ENCODE data around the gene CUTC. TPM values are rescaled to one million over a fixed set of nuclear protein-coding genes. Genes with fewer than 3 reads are reported as not detected.
"Not testable (repeated sequence)": the region's sequence is repeated elsewhere in the genome, so short reads cannot be mapped to it uniquely, and the experiment has no call there.

CUTC gene, protein sequence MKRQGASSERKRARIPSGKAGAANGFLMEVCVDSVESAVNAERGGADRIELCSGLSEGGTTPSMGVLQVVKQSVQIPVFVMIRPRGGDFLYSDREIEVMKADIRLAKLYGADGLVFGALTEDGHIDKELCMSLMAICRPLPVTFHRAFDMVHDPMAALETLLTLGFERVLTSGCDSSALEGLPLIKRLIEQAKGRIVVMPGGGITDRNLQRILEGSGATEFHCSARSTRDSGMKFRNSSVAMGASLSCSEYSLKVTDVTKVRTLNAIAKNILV
- total RNA-seq (2014; rRNA removed; shearing (Covaris generic)) = 7.1 and 8.1 TPM in 2 replicates

DNA sequence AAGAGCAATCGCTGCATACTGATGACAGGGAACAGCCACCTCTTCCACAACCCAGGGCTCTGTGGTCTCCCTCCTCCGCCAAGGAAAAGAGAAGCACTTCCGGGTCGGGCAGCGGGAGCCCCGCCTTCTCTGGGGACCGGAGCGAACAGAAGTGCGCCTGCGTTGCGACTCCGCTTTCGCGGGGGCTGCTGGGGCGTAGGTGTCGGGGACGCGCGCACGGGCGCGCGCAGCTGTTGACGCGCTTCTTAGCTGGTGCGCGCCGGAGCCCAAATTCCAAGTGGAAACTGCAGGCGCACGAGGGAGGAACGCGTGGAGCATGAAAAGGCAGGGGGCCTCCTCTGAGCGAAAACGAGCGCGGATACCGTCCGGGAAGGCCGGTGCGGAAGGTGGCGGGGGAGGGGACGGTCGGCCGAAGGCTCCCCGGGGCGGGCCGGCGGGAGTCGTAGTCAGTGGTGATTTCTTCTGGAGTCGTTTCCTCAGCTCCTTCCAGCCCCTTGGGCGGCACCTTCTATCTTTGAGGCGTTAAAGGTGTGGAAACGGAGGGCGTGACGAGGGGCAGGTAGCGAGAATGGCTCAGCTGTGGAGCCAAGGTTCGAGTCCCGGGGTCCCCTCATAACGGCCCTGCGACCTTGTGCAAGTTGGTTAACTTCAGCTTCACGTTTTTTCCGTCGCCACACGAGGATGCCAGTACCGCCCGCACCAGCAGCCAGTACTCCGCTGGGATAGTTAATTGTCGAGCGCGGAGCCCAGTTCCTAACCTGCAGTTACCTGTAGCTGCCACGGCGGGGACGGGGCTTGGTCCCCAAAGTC, at the start of gene CUTC, which contains the start of gene COX15:
TSS of gene CUTC (plus strand) at position 202 of the 810 bp plus-strand sequence. CDS start at position 317, 115 bp downstream.
TSS of gene COX15 (minus strand) at position 95 of the 810 bp plus-strand sequence. CDS start at position 17, 78 bp downstream.
- peak; percentile 98 for DNase-seq (ENCODE audit: low spot score)

- peak; percentile 32 for DNase-seq (ENCODE audit: low spot score)
Measured at GRCh38 chr10:99682752-99683151, 49.3 kb upstream of the CUTC start.

GRCh38 chr10:99685597-99685967, 46.5 kb upstream of the CUTC start:
- no peak for DNase-seq (ENCODE audit: low spot score)

- DNase-seq (ENCODE audit: low spot score) = no peak
Measured at GRCh38 chr10:99689461-99689860, 42.6 kb upstream of the CUTC start.

GRCh38 chr10:99693933-99694583, 38.0 kb upstream of the CUTC start:
- no peak for DNase-seq (ENCODE audit: low spot score)

DNA sequence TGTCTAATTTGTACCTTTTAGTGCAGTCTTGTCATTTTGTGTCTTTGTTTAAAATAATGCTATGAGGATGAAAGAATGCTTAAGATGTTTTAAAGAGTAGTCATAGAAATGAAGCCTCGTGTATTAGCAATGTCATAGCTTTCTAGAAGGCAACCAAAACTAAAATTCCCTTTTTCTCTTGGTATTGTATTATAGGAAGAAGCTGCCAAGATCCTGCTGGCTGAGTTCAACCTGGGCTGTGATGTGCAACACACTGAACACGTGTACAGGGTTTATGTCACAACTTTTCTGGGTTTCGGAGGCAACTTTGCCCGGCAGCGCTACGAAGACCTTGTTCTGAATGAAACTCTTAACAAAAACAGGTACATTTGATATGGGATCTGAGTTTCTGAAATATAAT, 36.3 kb upstream of the CUTC start:
- no peak for DNase-seq (ENCODE audit: low spot score)

DNA sequence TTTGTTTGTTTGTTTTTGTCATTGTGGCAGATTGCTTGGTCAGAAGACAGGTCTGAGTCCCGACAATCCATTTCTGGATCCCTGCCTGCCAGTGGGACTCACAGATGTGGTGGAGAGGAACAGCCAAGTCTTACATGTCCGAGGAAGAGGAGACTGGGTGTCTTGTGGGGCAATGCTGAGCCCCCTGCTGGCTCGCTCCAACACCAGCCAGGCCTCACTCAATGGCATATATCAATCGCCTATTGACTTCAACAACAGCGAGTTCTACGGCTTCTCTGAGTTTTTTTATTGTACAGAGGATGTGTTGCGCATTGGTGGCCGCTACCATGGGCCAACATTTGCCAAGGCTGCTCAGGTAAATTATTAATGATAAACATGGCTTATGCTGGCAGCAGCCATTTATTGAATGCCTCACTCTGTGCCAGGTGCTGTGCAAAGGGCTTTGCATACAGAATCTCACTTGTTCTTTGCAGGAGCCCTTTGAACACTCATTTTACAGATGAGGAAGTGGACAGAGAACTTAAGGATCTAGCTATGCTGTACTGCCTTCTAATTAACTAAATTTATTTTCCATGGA, 33.4 kb upstream of the CUTC start:
- DNase-seq (ENCODE audit: low spot score) = no peak

GRCh38 chr10:99700649-99701048, 31.4 kb upstream of the CUTC start:
- DNase-seq (ENCODE audit: low spot score) = no peak

- no peak for DNase-seq (ENCODE audit: low spot score)
Measured at GRCh38 chr10:99708428-99709012, 23.5 kb upstream of the CUTC start.

DNA sequence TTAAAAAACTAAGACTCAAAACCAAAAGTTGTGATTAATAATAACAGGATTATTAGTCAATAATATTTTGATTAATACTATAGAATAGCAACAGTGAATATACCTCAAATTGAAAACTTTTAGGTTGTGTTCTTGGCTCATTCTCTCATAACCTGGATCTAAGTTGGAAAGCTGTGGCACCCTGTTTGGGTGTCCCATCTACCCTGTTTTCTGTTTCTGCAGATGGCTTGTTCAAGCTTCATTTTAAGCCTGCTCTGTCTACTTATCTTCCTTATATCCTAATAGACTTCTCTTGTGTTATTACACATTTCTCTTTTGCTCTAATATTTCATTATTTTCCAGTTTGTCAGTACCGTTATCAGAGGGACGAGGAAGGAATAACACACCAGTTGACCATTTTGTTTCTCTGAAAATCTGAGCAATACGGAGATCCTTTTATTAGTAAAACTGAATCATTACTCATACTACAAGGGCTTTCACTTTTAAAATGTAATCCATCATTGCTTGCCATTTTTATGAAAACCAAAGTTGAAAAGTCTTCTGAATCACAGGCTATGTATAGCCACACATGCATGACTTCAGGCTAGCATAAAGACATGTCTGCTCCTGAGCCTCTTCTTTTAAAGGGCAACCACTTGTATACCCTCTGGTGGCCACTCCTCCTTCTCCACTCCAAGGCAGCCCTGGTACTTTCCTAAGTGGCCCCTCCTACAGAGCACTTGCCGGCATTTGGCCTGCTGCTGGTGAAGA, 22.4 kb upstream of the CUTC start:
- DNase-seq (ENCODE audit: low spot score) = no peak

GRCh38 chr10:99711129-99711719, 20.8 kb upstream of the CUTC start:
- DNase-seq (ENCODE audit: low spot score) = peak; percentile 60

DNA sequence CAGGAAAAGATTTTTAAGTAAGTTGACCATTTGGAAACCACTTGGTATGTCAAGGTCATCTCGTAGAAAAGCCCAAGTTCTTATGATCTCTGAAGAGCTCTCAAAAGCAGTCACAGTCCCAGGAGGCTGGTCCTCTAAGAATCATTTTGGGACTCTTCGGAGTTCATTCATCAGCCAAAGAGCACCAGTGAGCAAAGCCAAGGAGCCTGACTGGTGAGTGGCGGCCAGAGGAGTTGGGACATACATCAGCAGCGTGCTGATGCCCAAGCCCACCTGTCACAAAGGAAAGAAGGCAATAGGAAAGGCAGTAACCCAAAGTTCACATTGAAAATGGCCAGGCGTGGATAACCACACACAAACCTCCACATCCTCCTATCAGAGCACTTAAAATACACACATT, 17.6 kb upstream of the CUTC start:
- no peak for DNase-seq (ENCODE audit: low spot score)

GRCh38 chr10:99720387-99720786, 11.6 kb upstream of the CUTC start:
- DNase-seq (ENCODE audit: low spot score) = no peak

DNA sequence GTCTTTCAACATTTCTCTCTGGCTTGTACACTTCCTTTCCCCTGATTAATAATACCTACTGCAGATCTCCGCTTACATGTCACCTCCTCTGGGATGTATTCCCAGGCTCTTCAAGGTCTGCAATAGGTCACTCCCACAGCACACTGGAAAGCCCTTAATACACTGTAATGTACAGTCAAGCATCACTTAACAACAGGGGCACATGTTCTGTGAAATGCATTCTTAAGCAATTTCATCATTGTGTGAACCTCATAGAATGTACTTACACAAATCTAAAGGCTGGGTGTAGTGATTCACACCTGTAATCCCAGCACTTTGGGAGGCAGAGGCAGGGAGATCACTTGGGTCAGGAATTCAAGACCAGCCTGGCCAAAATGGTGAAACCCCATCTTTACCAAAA, 2.0 kb upstream of the CUTC start:
- no peak for DNase-seq (ENCODE audit: low spot score)

GRCh38 chr10:99731306-99732032, 565 bp upstream of the CUTC start:
- DNase-seq (ENCODE audit: low spot score) = no peak

- no peak for DNase-seq (ENCODE audit: low spot score)
Measured at GRCh38 chr10:99733366-99733765, 1.3 kb downstream of the CUTC start.

DNA sequence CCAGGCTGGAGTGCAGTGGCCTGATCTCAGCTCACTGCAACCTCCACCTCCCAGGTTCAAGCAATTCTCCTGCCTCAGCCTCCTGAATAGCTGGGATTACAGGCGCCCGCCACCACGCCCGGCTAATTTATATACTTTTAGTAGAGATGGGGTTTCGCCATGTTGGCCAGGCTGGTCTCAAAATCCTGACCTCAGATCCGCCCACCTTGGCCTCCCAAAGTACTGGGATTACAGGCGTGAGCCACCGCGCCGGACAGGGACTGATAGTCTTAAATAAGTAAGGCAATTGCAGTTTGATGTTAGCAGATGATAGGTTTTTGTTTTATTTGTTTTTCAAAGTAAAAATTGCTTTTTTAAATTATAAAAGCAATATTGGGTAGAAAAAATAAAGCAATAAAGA, 2.1 kb downstream of the CUTC start:
- not testable (repeated sequence) for DNase-seq (ENCODE audit: low spot score)

- no peak for DNase-seq (ENCODE audit: low spot score)
Measured at GRCh38 chr10:99740260-99740659, 8.2 kb downstream of the CUTC start.

GRCh38 chr10:99740933-99741559, 9.0 kb downstream of the CUTC start:
- no peak for DNase-seq (ENCODE audit: low spot score)

All from HT-29 (cell line).